VCaP (cell line): ENCODE data around the gene GALNS.

Source experiments
- H3K27ac ChIP-seq: fragments of 450-650 bp; 2 replicates; pipeline ENCODE4 v1.5.1; 2017
- CTCF ChIP-seq: fragments of 450-650 bp; conservative IDR thresholded peaks from 2 replicates; pipeline ENCODE4 v1.5.1; 2017; ENCODE audit warnings: mild to moderate bottlenecking, moderate library complexity

GALNS gene

DNA sequence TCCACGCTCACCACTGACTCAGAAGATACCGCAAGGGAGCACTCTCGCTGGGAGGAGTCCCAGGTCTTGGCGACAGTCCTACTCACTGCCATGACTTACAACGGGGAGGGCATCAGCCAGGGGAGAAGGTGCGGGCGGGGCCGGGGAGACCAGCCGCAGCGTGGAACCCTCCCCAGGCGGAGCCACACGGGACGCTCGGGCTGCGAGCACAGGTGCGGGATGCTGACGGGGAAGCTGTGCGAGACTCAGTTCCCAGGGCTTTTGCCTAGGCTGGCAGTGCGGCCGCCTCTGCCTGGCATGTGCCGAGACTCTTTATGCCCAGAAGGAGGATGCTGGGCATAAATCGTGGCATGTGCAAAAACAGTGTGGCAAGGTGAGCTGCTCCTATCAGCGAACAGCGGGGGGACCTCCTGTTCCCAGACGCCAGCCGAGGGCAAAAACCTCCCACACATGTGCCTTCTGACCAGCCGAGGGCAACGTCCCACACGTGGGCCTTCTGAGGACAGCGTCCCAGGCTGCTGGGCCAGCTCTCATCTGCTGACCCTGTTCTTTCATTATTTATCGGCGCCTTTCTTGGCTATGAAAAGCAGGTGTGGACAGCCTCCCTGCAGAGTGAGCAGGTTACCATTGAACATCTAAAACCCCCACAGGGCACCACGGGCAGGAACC lies 6.1 kb downstream of the GALNS start:
- H3K27ac ChIP-seq, result no peak overlapping the region
- no peak for TF ChIP-seq CTCF

GRCh38 chr16:88848557-88848956 lies 8.2 kb downstream of the GALNS start:
- no peak overlapping the region for H3K27ac ChIP-seq
- no peak for TF ChIP-seq CTCF

- TF ChIP-seq CTCF, result no peak
- no peak overlapping the region for H3K27ac ChIP-seq
Measured at GRCh38 chr16:88847654-88848053, 9.1 kb downstream of the GALNS start.

- TF ChIP-seq CTCF, result no peak
Measured at GRCh38 chr16:88846088-88846487, 10.7 kb downstream of the GALNS start.

DNA sequence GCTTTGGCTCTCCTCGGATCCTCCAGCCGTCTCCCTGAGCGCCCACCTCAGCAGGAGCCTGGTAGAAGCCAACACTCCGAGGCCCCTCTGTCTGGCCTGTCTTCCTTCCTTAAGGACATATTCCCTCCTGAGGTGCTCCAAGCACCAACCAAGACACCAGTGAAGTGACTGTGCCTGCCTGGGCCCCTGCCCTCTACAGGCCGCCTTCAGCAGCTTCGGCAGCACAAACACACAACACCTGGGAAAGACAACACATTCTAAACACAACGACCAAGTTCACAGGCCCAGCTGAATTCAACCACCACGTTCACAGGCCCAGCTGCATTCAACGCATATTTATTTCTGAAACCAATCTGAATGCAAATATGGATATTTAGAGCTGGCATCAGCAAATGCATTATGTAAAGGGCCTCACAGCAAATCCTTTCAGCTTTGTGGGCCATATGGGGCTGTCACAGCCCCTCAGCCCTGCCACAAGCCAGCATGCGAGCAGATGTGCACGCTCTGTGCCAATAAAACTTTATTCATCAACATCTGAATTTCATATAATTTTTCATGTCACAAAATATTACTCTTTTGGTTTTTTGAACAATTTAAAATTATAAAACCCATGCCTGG lies 12.2 kb downstream of the GALNS start:
- H3K27ac ChIP-seq, result no peak overlapping the region
- no peak; the same call in 1 of the 2 replicates for TF ChIP-seq CTCF

More at GRCh38 chr16:88846088-88846487, 10.7 kb downstream of the GALNS start:
- H3K27ac ChIP-seq, result no peak overlapping the region

GRCh38 chr16:88843256-88843655 lies 13.5 kb downstream of the GALNS start:
- no peak for TF ChIP-seq CTCF
- no peak overlapping the region for H3K27ac ChIP-seq

GRCh38 chr16:88842806-88843205 lies 13.9 kb downstream of the GALNS start:
- TF ChIP-seq CTCF, result no peak
- no peak overlapping the region for H3K27ac ChIP-seq
